ENCODE data around the gene PDE4DIP. TPM values are rescaled to one million over a fixed set of nuclear protein-coding genes. Genes with fewer than 3 reads are reported as not detected.
"Not testable (repeated sequence)": the region's sequence is repeated elsewhere in the genome, so short reads cannot be mapped to it uniquely, and the experiment has no call there.

PDE4DIP gene
- total RNA-seq, 1 donor from 2014 or later: 153 TPM

- intact Hi-C loops (cut with DNase I); H3K27me3 ChIP-seq (ENCODE audit: low read depth); ATAC-seq; H3K4me1 ChIP-seq; DNase-seq; H3K27ac ChIP-seq; H3K4me3 ChIP-seq; H3K36me3 ChIP-seq; H3K9me3 ChIP-seq: not testable (repeated sequence)
These were observed 7.5 kb downstream of the PDE4DIP start for GRCh38 chr1:148851684-148852083.

GRCh38 chr1:148853363-148853762 is 9.1 kb downstream of the PDE4DIP start:
- H3K36me3 ChIP-seq; DNase-seq; H3K4me3 ChIP-seq; H3K9me3 ChIP-seq; ATAC-seq; H3K4me1 ChIP-seq; H3K27ac ChIP-seq; intact Hi-C loops (cut with DNase I); H3K27me3 ChIP-seq (ENCODE audit: low read depth): not testable (repeated sequence)

GRCh38 chr1:148854063-148854462 is 9.8 kb downstream of the PDE4DIP start:
- H3K9me3 ChIP-seq; intact Hi-C loops (cut with DNase I); H3K4me3 ChIP-seq; H3K4me1 ChIP-seq; H3K27me3 ChIP-seq (ENCODE audit: low read depth); DNase-seq; H3K27ac ChIP-seq; H3K36me3 ChIP-seq: not testable (repeated sequence)
- ATAC-seq: peak; percentile 62

- H3K4me1 ChIP-seq; ATAC-seq; H3K4me3 ChIP-seq; intact Hi-C loops (cut with DNase I); DNase-seq; H3K36me3 ChIP-seq; H3K27ac ChIP-seq; H3K27me3 ChIP-seq (ENCODE audit: low read depth); H3K9me3 ChIP-seq: not testable (repeated sequence)
These were observed 11.1 kb downstream of the PDE4DIP start for GRCh38 chr1:148855367-148855766.

DNA sequence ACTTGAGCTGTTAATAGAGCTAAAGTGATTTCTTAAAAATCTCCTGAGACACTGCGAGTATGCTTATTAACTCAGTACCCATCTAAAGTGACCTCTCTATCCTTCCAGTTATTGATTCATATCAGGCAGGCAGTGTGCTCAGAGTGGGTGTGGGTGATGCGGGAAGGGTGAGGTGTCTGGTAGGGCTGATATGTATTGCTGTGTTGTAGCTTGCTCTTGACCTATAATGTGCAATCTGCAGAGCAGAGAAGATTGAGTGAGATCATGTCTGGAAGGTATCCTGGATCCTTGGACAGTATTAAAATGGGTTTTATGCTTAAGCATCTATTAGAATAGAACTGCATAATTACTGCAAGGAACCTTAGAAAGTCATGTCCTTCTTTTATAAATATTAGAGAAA is 15.8 kb downstream of the PDE4DIP start:
- DNase-seq; H3K27me3 ChIP-seq (ENCODE audit: low read depth); intact Hi-C loops (cut with DNase I); H3K36me3 ChIP-seq; H3K9me3 ChIP-seq; H3K4me1 ChIP-seq; H3K27ac ChIP-seq; ATAC-seq; H3K4me3 ChIP-seq: not testable (repeated sequence)

DNA sequence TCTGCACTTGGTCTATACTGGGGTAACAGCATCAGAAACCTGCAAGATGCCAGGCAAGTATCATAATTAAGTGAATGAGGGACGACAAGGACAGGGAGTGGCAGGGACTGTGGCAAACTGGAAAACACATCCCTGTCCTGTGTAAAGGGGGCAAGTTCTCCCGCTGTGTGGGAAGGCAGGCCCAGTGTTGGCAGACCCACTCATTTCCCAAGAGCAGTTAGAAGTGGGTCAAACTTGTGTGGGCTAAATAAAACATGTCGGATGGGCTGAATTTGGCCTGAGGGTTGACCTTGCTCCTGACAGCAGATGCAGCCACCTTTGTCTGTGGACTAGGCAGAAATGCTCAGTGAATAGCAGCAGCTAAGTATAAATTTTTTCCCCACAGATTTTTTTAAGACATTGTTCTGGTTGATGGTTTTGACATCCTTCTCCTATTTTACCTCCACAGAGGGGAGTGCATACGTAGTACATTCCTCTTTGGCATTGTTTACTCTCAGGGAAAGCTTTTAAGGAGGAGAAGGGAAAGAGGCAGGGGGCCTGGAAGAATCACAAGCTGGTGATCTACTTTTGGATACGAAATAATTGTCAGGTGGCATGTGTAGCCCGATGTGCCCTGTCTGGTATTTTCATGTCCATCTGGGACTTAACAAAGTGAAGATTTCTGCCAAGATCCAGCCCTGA is 16.5 kb downstream of the PDE4DIP start:
- intact Hi-C loops (cut with DNase I); H3K27ac ChIP-seq; H3K4me1 ChIP-seq; DNase-seq; H3K27me3 ChIP-seq (ENCODE audit: low read depth); H3K4me3 ChIP-seq; ATAC-seq; H3K9me3 ChIP-seq; H3K36me3 ChIP-seq: not testable (repeated sequence)

GRCh38 chr1:148862590-148862989 is 18.4 kb downstream of the PDE4DIP start:
- not testable (repeated sequence) for DNase-seq

GRCh38 chr1:148868924-148869633 is 24.9 kb downstream of the PDE4DIP start:
- H3K4me1 ChIP-seq; H3K27ac ChIP-seq; DNase-seq; H3K4me3 ChIP-seq; H3K9me3 ChIP-seq; intact Hi-C loops (cut with DNase I); H3K36me3 ChIP-seq; H3K27me3 ChIP-seq (ENCODE audit: low read depth); ATAC-seq: not testable (repeated sequence)

More at GRCh38 chr1:148862590-148862989, 18.4 kb downstream of the PDE4DIP start:
- H3K4me3 ChIP-seq; H3K27me3 ChIP-seq (ENCODE audit: low read depth); H3K4me1 ChIP-seq; H3K9me3 ChIP-seq; intact Hi-C loops (cut with DNase I); H3K36me3 ChIP-seq; H3K27ac ChIP-seq: not testable (repeated sequence)
- peak; percentile 29 to 49 for ATAC-seq

GRCh38 chr1:148869634-148869961 is 25.4 kb downstream of the PDE4DIP start:
- H3K27ac ChIP-seq; H3K4me3 ChIP-seq; H3K4me1 ChIP-seq; H3K9me3 ChIP-seq; DNase-seq; H3K36me3 ChIP-seq; intact Hi-C loops (cut with DNase I); H3K27me3 ChIP-seq (ENCODE audit: low read depth); ATAC-seq: not testable (repeated sequence)

DNA sequence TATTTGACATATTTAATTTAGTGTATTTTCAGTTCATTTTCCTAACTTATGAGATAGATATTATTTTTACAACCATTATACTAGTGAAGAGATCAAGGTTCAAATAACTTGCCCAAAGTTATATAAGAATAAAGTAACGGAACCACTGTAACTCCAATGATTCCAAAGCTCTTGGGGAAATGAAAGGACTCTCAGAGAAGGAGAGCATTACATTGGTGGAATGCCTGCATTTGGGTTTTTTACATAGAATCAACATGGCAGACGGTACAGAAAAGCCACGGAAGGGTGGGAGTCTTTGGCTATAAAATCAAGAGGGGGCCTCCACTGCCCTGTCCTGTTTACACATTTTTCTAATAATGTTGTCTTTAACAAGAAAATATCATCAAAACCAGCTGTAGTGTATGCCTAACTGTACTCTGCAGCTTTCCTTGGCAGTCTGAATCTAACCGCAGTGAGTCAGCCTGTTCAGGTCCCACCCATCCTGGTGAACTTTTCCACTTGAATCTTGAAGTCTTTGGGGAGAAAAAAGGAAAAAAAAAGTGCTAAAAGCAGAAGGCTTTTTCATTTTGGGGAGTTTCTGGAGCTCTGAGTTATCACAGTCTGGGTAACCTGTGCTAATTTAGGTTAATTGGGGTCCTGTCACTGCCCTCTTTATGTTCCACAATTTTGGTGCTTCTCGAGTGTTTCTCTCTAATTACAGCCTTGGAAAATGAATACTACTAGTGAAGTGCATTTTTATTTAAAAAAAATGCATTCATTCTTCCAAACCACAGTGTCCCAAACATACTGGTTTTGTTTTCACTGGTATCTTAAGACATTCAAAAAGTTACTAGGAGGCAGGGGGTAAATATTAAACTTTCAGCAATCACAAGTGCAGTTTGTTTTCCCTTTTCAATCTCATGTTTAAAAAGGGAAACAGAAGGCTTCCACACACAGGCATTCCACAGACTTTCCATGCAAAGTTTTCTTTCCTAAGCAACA is 30.5 kb downstream of the PDE4DIP start:
- H3K4me1 ChIP-seq; H3K9me3 ChIP-seq; DNase-seq; H3K27me3 ChIP-seq (ENCODE audit: low read depth); H3K36me3 ChIP-seq; H3K27ac ChIP-seq; H3K4me3 ChIP-seq; intact Hi-C loops (cut with DNase I): not testable (repeated sequence)
- ATAC-seq: peak; percentile 90 to 92

DNA sequence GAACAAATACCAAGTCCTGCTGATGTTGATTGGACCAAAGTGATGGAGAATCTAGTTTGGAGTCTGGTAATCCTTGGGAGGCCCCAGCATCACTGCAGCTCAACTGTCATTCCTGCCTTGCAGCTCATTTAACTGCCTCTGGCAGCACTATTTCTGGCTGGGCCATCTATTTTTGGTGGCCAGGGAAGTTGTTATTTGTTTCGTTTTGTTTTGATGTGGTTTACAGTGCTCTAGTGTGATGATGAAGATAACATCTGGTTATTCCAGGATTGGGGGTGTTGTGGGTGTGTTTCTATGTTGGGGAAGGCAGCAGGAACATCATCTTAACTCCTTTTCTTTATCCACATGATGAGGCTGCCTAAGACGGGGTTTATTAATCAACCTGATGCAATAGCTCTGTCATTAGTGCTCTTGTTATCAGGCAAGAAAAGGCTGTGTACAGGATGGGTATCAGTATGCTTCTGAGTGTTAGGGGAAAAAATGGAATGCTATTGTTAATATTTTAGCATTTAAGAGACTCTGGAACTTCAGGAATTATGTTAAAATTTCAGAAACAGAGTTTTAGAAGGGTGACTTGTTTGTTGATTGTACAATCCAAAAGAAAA is 35.7 kb downstream of the PDE4DIP start:
- peak; percentile 40 to 75 for ATAC-seq

DNA sequence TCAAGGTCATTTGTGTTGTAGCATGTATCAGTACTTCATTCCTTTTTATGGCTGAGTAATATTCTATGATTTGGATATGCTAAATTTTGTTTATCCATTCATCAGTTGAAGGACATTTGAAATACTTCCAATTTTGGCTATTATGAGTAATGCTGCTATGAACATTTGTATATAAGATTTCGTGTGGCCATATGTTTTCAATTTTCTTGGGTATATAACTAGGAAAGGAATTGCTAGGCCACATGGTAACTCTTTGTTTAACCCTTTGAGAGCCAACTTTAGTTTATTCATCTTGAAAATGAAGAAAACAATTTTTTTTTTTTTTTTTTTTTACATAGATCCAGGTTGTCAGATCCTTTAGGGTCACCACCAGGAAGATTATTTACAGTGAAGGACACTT is 37.0 kb downstream of the PDE4DIP start:
- H3K9me3 ChIP-seq; H3K27me3 ChIP-seq (ENCODE audit: low read depth); DNase-seq; intact Hi-C loops (cut with DNase I); H3K27ac ChIP-seq; H3K4me3 ChIP-seq; ATAC-seq; H3K36me3 ChIP-seq; H3K4me1 ChIP-seq: not testable (repeated sequence)

More for the DNA sequence above, 35.7 kb downstream of the PDE4DIP start:
- intact Hi-C loops (cut with DNase I); H3K9me3 ChIP-seq; H3K4me1 ChIP-seq; DNase-seq; H3K27ac ChIP-seq; H3K27me3 ChIP-seq (ENCODE audit: low read depth); H3K36me3 ChIP-seq; H3K4me3 ChIP-seq: not testable (repeated sequence)

- H3K36me3 ChIP-seq; H3K4me3 ChIP-seq; H3K4me1 ChIP-seq; intact Hi-C loops (cut with DNase I); H3K27me3 ChIP-seq (ENCODE audit: low read depth); H3K9me3 ChIP-seq; DNase-seq; ATAC-seq; H3K27ac ChIP-seq: not testable (repeated sequence)
These were observed 41.0 kb downstream of the PDE4DIP start for GRCh38 chr1:148885219-148885618.

All from lower lobe of right lung (tissue), 2 donors.